CD4-positive, alpha-beta T cell (primary cell): ENCODE data around the gene CAMK2B. TPM values are rescaled to one million over a fixed set of nuclear protein-coding genes. Genes with fewer than 3 reads are reported as not detected.

Source experiments
- ATAC-seq: fragments of 200-7000 bp; cut with Tn5 transposase; one replicate; pipeline ENCODE4 v1.10.0; 2022; ENCODE audit warnings: mild to moderate bottlenecking; ENCODE audit not compliant: poor library complexity
- CTCF ChIA-PET: fragments of 350-600 bp; sonication (Branson Sonifier 250); formaldehyde crosslinking; loops from one replicate; lab custom pipeline; 2021; ENCODE audit warnings: antibody characterized with exemption, inconsistent platforms; lab: Charles Lee
- POLR2A ChIA-PET: fragments of 350-600 bp; sonication (Branson Sonifier 250); formaldehyde crosslinking; loops from one replicate; lab custom pipeline; 2021; ENCODE audit warnings: antibody characterized with exemption, inconsistent platforms; lab: Charles Lee
- DNase-seq, 14 experiments: peaks; one replicate each; pipeline ENCODE4 v3.0.0-alpha.2; 2013 to 2020; ENCODE audit warnings: mixed read lengths in 2 of 14
- H3K27ac ChIP-seq, 2 donors: one replicate each; pipeline versions ENCODE4 v1.5.1 to v1.7.0; 2013; ENCODE audit warnings: low read length in 2 of 2, low read depth in 1 of 2, mild to moderate bottlenecking in 1 of 2
- H3K27me3 ChIP-seq, 2 experiments: 1 replicate in 1 of 2; 2 replicates in 1 of 2; pipeline versions ENCODE4 v1.6.1 to v1.7.0; 2013; ENCODE audit warnings: low read length in 2 of 2, control low read depth in 1 of 2, mild to moderate bottlenecking in 1 of 2, moderate library complexity in 1 of 2; ENCODE audit not compliant: insufficient read depth in 2 of 2, control insufficient read depth in 1 of 2
- H3K36me3 ChIP-seq: one replicate; pipeline ENCODE4 v1.6.1; 2013; ENCODE audit warnings: low read length, control low read depth; ENCODE audit not compliant: insufficient read depth
- H3K4me1 ChIP-seq: one replicate; pipeline ENCODE4 v1.6.1; 2013; ENCODE audit warnings: low read length, control low read depth; ENCODE audit not compliant: insufficient read depth
- H3K4me3 ChIP-seq: one replicate; pipeline ENCODE4 v1.5.1; 2013; ENCODE audit warnings: mild to moderate bottlenecking, low read length, moderate library complexity
- H3K9me3 ChIP-seq, 2 experiments: 1 replicate in 1 of 2; 2 replicates in 1 of 2; pipeline versions ENCODE4 v1.6.1 to v1.7.0; 2013; ENCODE audit warnings: low read length in 2 of 2, mild to moderate bottlenecking in 2 of 2, control low read depth in 1 of 2, moderate library complexity in 1 of 2; ENCODE audit not compliant: control insufficient read depth in 1 of 2, insufficient read depth in 1 of 2
- H3K27ac Mint-ChIP-seq: one replicate; pipeline ENCODE4 v1.8.0; 2020; ENCODE audit warnings: mixed read lengths
- H3K27me3 Mint-ChIP-seq: one replicate; pipeline ENCODE4 v1.8.0; 2021; ENCODE audit warnings: mixed read lengths
- H3K36me3 Mint-ChIP-seq: one replicate; pipeline ENCODE4 v1.8.0; 2021; ENCODE audit warnings: low read depth, mixed read lengths
- H3K4me1 Mint-ChIP-seq: one replicate; pipeline ENCODE4 v1.8.0; 2021; ENCODE audit warnings: low read depth, mixed read lengths
- H3K4me3 Mint-ChIP-seq: one replicate; pipeline ENCODE4 v1.8.0; 2020; ENCODE audit warnings: mild to moderate bottlenecking, mixed read lengths
- H3K9me3 Mint-ChIP-seq: one replicate; pipeline ENCODE4 v1.8.0; 2020; ENCODE audit warnings: mixed read lengths
- intact Hi-C, 2 experiments: fragments of 100-400 bp; cut with DNase I in 1 of 2; cut with micrococcal nuclease in 1 of 2; formaldehyde crosslinking; loops; one replicate each; pipeline versions ENCODE4 v1.15.1 to v1.9.0; 2023 to 2025; cut with DNase I, micrococcal nuclease
- total RNA-seq, 174 experiments: library from RNA in 2 of 174; stranded (reverse) in 2 of 174; gene quantifications; one replicate each; pipeline ENCODE4 v1.2.3 and lab custom pipeline; 2021 to 2026
- TF ChIP-seq, protein P1 (sequence below): fragments of 200-600 bp; IDR thresholded peaks from one replicate; pipeline ENCODE4 v1.8.0; 2022; ENCODE audit warnings: antibody characterized with exemption, mild to moderate bottlenecking

The CAMK2B gene
- total RNA-seq, 2 experiments from 2014 or later = not detected

DNA sequence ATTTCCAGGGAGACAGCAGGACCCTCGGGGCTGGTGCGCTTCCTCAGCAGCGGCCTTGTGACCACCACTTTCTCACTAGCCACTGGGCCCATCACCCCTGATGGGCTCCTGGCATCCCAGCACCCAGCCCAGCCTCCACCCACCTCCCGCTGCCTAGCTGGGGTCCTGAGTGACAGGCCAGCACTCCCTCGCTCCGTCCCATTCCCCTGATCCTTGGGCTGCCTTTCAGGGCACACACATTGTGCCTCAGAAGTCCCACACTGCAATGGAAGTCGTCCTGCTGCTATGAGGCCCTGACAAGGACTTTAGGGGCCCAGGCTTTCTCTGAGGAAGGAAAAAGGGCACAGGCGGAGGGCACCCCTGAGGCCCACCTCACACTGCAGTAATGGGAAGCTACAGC, 12.4 kb downstream of the CAMK2B start:
- intact Hi-C loops = no loop called here
- H3K36me3 Mint-ChIP-seq = no peaks in the 10 kb centered on the region
- no peaks in the 10 kb centered on the region for H3K9me3 Mint-ChIP-seq
- H3K4me1 ChIP-seq = peaks cover 11% of the 10 kb centered on the region
- POLR2A ChIA-PET = no interaction called here
- CTCF ChIA-PET = no interaction called here
- DNase-seq = no peak
- H3K27ac Mint-ChIP-seq = no peak overlapping the region
- H3K36me3 ChIP-seq = no peaks in the 10 kb centered on the region
- H3K27me3 ChIP-seq = peaks cover 18 to 29% of the 10 kb centered on the region in 2 experiments
- TF ChIP-seq, protein P1, sequence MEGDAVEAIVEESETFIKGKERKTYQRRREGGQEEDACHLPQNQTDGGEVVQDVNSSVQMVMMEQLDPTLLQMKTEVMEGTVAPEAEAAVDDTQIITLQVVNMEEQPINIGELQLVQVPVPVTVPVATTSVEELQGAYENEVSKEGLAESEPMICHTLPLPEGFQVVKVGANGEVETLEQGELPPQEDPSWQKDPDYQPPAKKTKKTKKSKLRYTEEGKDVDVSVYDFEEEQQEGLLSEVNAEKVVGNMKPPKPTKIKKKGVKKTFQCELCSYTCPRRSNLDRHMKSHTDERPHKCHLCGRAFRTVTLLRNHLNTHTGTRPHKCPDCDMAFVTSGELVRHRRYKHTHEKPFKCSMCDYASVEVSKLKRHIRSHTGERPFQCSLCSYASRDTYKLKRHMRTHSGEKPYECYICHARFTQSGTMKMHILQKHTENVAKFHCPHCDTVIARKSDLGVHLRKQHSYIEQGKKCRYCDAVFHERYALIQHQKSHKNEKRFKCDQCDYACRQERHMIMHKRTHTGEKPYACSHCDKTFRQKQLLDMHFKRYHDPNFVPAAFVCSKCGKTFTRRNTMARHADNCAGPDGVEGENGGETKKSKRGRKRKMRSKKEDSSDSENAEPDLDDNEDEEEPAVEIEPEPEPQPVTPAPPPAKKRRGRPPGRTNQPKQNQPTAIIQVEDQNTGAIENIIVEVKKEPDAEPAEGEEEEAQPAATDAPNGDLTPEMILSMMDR = no peak
- H3K4me3 ChIP-seq = no peak overlapping the region
- H3K9me3 ChIP-seq = peaks cover 0 to 12% of the 10 kb centered on the region in 2 experiments
- peaks cover 23% of the 10 kb centered on the region for H3K27me3 Mint-ChIP-seq
- H3K27ac ChIP-seq = no peak overlapping the region
- no peak for ATAC-seq
- no peak overlapping the region for H3K4me3 Mint-ChIP-seq
- no peaks in the 10 kb centered on the region for H3K4me1 Mint-ChIP-seq

DNA sequence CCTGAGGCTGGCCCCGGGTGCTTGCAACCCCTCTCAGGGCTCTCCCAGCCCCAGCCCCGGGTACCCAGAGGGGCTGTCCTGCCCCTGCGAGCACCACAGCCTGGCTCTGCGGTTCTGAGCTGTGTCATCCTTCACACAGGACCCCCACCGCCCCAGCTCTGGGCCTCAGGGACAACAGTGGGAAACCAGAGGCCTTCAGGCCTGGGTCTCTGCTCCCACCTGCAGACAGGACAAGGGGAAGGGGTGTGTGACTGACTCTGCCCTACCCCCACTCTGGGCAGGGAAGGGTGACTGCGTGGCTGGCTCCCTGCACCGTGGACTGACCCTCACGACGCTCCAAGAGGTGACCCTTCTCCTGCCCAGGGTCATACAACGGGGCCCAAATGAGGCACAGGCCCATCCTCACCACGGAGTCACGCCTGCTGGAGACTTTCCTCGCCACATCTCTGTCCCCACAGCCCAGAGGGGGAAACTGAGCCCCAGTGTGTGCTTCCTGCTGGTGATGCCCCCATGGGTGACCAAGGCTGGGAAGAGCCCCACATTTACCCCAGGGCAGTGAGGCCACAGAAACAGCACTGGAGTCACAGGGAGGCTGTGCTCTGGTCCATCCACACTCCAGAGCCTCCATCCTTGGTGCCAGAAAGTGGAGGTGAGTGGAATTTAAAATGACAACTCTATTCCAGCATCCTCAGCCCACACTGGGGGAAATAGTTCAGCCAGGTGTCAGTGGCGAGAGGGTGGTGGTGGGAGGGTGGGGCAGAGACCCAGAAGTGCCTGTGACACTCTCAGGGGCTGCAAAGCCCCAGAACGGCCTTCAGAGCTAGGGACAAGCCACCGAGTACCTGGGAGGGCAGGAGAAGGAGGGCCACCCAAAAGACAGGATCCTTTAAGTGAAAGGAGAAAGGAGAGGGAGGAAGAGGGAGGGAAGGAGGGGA, 13.6 kb downstream of the CAMK2B start:
- Histone ChIP-seq H3K27ac (no peak overlapping the region), H3K36me3 (no peaks in the 10 kb centered on the region), H3K27me3 (peaks cover 21 to 27% of the 10 kb centered on the region in 2 experiments), H3K9me3 (peaks cover 0 to 21% of the 10 kb centered on the region in 2 experiments), H3K4me3 (no peak overlapping the region), H3K4me1 (peaks cover 11% of the 10 kb centered on the region)
- ChIA-PET POLR2A (no interaction called here), CTCF (no interaction called here)
- DNase-seq = peak in 1 of 14 experiments; percentile 28
- Mint-ChIP-seq H3K9me3 (no peaks in the 10 kb centered on the region), H3K4me3 (no peak overlapping the region), H3K27ac (no peak overlapping the region), H3K36me3 (no peaks in the 10 kb centered on the region), H3K4me1 (no peaks in the 10 kb centered on the region), H3K27me3 (peaks cover 23% of the 10 kb centered on the region)
- intact Hi-C loops = no loop called here
- no peak for ATAC-seq
- TF ChIP-seq, protein P1 = no peak

DNA sequence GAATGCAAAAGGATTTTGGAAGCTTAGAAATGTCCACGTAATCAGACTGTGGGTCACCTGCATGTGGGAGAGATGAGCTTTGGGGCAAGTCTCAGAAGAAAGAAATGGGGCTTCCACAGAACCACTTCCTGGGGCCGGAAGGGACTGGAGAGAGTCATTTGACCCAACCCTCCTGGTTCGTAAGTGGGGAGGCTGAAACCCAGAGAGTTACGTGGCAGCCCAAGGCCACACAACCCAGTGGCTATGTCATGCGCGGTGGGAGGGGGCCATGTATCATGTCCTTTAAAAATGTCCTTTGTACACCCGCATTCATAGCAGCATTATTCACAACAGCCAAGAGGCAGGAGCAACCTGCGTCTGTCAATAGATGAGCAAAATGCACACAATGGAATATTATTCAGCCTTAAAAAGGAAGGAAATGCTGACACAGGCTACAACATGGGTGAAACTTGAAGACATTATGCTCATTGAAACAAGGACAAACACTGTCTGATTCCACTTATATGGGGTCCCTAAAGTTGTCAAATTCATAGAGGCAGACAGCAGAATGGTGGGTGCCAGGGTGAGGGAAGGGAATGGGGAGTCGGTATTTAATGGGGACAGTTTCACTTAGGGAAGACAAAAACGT, 15.1 kb downstream of the CAMK2B start:
- intact Hi-C loops = no loop called here
- POLR2A ChIA-PET = no interaction called here
- Histone ChIP-seq H3K4me1 (peaks cover 16% of the 10 kb centered on the region), H3K27me3 (peaks cover 21 to 27% of the 10 kb centered on the region in 2 experiments), H3K9me3 (peaks cover 0 to 26% of the 10 kb centered on the region in 2 experiments), H3K36me3 (no peaks in the 10 kb centered on the region), H3K27ac (no peak overlapping the region), H3K4me3 (no peak overlapping the region)
- no peaks in the 10 kb centered on the region for H3K4me1 Mint-ChIP-seq
- no peak for DNase-seq
- no peak overlapping the region for H3K27ac Mint-ChIP-seq
- CTCF ChIA-PET = no interaction called here
- no peaks in the 10 kb centered on the region for H3K36me3 Mint-ChIP-seq
- peaks cover 23% of the 10 kb centered on the region for H3K27me3 Mint-ChIP-seq
- TF ChIP-seq, protein P1 = no peak
- ATAC-seq = no peak
- H3K4me3 Mint-ChIP-seq = peak overlapping the region; percentile 51
- H3K9me3 Mint-ChIP-seq = no peaks in the 10 kb centered on the region
